Left forelimb (tissue), 1 donor: ENCODE measurements around the gene MLLT1.
A peak's percentile ranks its signal among the peaks of the same experiment; 100 is the strongest.

Experiments
- DNase-seq: peaks from one replicate; pipeline ENCODE4 v3.0.0-alpha.2; 2018; ENCODE audit warnings: low spot score

Gene MLLT1

DNA sequence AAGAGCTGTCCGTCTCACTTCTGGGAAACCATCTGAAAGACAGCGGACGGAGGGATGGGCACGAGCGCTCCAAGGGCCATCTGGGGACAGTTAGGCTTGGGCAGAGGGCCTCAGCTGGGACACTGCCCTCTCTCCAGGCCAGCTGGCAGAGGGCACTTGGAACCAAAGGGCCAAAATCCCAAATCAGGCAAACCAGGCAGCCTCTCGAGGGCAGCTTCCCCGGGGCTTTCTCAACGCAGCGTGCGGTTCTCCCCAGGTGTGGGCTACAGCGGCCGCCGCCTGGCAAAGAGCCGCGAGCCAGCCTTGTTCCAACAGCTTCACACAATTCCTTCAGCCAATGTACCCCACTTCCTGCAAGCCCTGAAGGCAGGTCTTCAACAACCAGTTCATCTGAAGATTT lies 5.0 kb downstream of the MLLT1 start:
- no peak for DNase-seq

DNA sequence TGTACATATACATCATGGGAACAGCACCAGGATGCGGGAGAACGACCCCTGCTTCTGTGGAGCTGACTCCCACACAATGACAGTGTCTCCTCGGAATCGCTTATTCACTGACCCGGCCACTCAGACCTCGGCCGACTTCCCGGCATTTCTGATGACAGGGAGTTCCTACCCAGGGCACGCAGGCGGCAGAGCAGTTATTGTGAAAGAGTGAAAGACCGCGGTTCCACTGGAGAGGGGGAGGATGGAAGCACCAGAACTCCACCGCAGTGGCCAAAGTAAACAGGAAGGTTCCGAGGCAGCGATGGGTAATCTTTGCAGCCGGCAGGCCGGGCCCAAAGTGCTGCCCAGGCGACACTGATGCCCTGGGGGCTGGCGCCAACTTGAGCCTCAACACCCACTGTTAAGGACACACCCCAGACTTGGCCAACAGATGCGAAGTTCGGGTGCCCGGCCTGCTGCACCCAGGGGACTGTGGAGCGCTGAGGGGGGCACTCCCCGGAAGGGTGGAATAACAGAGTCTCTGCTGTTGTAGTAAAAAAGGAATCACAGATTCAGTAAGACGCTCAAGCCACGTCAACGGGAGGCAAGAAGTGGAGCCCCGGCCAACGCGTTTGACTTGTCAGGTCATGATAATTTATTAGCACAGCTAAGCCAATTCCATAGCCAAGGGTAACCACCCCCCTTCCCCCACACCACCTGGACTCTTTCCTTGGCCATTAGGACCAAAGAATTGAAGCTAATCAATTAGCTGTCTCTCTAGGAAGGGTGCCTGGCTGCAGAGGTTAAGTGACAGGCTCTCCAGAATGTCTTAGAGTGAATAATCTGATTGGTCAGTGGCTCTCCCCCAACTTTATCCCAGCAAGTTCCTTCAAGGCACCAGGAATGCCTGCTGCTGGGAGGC lies 5.8 kb downstream of the MLLT1 start:
- DNase-seq: no peak

DNA sequence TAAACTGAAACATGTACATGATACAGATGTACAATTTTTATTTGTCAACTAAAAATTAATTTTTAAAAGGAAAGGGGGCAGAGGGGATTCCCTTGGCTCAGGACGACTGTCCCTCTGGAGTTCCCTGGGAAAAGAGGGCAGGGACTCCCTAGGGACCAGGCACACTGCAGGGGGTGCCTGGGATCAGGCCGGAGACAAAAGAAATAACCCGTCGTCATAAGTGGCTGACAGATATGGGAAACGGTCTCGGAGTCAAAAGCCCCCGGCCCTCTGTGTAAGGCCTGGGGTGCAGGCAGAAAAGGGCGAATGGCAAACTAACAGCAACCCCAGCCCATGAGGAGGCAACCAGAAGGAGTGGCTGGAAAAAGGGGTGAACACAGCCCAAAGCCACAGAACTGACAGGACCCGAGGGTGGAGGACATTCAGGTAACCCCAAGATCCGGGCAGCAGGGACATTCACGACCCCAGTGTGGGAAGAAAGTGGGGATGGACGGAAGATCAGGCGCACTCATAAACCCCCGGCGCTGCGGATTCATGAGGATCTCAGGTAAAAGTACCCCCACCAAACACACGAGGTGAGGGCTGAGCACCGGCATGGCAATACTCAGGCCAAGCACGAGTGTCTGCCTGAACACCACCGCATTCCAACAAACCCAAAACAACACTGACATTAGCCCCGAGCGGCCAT lies 6.7 kb downstream of the MLLT1 start:
- no peak for DNase-seq

DNA sequence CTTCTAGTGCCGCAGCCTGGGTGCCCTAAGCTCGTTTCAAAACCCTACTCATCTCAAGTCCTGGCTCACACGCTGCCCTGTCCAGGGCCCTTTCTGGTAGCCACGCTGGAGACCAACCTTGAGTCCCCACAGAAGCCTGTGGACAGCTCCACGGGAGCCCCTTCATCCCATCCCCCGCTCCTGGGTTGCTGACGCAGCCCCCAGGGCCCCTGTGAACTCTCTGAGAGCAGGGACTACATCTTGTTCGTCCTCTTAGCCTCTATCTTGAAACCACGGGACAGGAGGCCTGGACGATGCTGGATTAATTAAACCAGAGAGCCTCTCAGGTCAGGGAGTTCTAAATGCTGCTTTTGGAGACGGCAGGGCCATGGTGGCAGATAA lies 7.4 kb downstream of the MLLT1 start:
- no peak for DNase-seq

DNA sequence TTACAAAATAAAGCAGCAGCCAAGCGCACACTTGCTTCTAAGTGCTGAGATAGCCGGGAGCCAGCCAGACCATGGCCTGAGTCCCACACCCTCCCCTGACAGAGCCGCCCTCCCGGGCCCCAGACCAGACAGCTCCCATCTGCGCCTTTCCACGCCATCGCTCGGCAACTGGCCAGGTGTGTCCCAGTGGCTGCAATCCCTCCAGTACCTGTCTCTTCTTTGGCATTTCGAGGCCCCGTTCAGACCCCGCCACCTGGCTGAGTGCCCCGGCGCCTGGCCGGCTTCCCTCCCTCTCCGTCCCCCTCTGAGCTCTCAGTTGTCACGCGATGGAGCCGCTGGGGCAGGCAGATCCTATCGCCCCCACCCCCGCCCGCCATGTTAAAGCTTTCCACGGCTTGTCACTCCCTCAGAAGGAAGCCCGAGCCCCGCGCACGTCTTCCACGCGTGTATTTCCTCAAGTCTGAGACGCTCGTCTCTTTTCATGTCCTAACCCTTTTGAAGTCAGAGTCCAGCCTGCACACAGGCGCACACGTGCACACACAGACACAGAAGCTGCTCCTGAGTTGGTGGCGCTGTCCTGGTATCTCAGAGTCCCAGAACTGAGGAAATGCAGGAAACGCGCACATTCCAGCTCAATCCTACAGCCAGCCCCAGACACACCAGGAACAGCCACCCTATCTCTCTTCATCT lies 7.9 kb downstream of the MLLT1 start:
- DNase-seq: peak; percentile 79

DNA sequence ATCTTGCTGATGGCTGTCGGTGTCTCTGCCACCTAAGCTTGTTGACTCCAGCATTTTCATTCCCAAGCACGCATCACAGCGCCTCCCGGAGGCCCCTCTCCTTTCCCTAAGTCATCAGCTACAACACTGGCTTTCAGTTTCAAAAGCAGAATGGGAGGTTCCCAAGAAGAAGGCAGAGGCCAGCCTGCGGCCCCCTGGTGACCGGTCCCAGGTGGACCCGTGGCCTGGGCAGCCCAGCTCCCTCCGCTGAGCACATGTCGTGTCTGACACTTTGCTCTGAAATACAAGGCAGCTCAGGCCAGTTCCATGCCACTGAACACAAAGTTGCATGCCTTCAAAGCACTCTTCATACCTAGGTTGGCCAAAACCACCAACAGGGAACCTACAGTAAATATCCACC lies 8.5 kb downstream of the MLLT1 start:
- no peak for DNase-seq

DNA sequence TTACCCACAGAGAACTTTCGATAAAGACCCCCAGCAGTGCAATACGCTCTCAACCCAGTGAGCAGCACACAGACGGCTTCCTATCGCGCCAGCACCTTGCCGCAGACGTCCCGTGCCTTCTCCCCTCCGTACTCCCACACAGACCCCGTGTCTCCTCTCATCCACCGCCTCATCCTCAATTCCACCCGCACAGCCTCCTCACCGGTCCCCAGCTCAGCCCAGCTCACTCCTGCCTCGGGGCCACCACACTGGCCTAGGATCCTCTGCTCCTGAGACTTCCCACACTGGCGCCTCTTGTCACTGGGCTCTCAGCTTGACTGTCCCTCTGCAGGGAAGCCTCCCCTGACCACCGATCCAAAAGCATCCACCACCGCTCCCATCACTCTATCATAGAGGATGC lies 9.0 kb downstream of the MLLT1 start:
- no peak for DNase-seq

DNA sequence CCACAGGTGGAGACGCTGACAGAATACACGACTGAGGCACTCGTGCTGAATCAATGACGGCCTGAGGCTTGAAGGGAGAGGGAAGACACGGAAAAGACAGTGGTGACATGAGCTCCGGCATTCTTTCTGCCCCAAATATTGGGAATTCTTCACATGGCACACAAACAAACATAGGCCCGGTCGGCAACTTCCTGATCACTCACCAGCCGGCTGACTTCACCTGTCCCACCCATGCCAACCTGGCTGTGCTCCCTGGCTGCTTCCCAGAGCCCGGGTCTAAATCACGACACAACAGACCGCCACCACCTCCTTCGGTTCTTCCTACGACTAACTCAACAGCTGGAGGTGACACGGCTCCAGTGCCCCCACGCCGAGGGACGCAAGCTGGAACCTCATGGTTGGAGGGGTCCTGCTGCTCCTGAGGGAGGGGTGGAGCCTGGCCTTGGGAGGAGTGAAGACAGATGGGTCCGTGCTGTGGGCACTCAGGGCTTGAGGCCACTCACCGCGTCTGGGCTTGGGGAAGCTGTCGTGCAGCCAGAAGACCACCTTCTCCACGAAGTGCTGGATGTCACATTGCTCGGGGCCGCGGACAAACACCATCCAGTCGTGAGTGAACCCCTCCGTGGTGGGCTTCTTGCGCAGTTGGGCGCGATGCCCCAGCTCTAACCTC lies 9.6 kb downstream of the MLLT1 start:
- no peak for DNase-seq

DNA sequence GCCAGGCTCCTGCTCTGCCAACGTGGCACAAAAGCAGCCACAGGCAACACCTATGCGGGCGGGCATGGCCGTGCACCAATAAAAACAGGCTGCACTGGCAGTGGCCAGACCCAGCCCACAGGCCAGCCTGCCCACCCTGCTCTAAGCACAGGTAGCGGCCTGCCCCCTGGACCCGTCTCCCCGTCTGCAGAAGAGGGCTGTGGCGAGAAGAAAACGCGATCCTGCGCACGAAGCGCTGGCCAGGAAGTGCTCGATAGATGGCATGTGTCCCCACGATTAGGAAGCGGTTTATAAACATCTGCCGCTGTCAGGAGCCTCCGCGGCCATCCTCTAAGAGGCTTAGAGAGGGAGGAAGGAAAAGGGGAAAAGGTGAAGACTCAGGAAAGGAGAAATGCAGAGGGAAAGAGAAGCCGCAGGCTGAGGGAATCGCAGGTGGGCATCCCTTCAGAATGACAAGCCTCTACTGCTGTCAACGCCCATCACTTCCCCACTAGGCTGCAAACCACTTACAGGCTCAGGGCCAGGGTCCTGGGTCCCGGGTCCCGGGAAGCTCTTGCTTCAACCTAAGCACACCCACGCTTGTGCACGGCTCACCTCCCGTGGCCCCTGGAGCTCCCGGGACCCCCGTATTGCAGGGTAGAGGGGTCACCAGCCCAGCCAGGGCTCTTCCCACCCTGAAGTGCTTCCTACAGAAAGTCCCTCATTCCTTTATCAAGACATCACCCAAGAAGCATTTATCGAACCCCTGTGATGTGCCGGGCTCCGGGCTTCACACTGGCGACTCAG lies 10.5 kb downstream of the MLLT1 start:
- no peak for DNase-seq

DNA sequence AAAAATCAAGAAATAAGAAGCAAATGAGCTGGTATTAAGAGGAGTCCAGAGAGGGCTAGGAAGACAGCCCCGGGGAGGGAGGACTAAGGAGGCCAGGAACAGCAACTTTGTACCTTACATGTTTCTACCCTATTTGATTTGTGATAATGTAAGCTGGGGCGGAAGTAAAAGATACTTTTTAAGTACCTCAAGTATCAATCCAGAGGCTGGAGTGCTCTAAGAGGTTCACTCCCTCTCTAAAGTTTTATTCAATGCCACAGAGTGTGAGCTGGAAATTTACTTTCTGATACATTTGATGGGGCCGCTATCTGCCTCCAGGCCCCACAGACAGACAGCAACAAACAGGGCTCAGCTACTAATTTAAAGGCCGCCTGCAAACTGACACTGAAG lies 11.4 kb downstream of the MLLT1 start:
- DNase-seq: no peak

DNA sequence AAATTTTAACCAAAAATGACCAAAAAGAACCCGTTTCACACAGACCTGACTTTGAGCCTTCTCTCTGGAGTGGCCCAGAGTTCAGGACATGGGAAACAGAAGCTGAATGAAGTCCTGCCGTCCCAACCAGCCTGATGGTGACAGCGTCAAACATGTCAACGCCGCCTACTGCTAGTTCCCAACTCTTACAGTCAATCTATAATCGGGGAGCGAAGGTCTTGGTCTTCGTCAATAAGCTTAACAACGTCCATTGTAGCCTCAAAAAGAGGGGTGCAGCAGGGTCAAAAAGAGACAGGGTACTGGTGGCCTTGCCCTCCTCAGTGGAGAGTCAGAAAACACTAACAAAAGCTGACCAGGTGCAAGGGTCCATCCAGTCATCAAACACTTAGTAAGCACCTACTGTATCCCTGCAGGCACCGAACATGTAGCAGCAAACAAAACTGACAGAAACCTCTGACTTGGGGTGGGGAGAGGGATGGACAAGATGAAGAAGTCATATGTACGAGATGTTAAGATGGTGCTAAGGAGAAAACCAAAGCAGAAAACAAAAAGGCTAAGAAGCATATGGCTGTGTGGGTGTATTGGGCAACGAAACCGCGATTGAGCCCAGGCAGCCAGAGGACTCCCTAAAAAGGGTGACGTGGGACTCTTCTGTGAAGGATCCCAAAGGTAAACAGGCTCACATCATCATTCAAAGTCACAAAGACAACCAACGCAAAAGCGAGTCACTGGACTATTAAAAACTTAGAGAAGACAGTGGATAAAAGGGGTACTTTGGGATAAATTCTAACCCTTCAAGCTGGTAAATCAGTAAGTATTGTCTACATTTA lies 12.0 kb downstream of the MLLT1 start:
- DNase-seq: no peak

DNA sequence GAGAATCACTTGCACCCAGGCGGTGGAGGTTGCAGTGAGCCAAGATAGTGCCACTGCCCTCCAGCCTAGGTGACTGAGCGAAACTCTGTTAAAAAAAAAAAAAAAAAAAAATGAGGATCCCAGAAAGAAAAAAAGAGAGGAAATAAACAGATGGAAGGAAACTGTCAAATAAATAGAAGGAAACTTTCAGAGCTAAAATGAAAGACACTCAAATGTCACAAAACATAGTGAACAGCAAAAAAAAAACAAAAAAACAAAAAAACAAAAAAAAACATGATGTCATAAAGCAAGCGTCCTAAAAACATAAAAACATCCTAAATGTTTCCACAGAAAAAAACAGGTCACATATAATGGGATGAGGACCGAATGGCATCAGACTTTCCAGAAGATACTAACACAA lies 15.0 kb downstream of the MLLT1 start:
- no peak for DNase-seq

DNA sequence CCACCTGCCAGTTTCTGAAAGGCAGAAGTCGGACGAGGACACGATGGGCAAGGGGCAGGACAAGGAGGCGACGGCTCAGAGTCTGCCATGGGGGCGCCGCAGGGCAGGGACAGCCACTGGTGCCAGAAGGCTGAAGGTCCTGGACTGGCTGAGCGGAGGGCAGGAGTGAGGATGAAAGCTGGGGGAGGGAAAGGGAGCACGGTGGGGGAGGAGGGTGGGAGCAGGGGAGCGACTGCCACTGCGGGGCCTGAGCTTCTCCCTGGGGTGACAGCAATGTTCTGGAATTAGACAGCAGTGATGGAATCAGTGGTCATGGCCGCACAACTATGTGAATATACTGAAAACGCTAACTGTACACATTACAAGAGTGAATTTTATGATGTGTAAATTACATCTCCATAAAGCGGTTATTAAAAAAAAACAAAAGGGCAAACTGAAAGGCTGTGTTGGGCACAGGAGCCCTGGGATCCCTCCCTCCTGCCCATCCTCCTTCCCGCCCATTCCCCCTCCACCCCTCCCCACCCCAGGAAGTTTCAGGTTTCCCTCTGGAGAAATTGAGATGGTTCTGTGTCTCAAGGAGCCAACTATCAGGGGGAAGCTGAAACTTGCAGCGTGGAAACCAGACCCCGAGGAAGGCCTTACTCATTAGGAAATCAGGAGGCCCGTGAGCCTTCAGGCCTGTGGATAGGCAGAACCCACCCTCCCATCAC lies 15.9 kb downstream of the MLLT1 start:
- no peak for DNase-seq

DNA sequence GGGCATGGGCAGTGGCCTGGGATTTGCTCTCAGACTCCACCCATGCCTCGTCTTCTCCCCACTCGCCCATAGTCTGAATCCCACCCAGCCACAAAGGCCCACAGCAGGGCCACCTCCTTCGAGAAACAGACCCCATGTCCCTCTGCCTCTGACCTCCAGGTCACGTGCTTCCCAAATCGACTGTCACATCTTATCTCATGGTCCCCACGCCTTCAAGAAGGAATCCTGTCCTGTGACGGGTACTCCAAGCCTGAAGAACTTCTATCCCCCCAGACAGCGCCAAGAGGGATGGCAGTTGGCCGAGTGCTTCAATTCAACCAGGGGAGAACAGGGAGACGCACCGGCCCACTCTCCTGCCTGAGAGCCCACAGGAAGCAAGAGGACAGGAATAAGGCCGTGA lies 16.5 kb downstream of the MLLT1 start:
- DNase-seq: no peak

DNA sequence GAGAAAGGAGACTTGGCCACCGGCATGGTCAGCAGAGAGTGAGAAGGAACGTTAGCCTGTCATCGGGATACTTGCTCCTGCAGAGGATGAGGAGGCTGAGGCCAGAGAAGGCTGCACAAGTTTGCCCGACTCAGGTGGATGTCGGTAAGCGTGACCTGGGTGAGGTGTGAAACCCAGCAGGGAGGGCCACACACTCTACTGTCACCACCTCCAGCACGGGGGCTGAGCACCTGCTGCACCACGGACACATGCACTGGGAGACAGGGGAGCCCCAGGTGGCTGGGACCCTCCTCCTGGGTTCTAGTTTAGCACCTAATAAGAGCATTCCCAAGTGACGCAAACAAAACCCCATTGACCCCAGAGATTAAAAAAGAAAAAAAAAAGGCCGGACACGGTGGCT lies 17.3 kb downstream of the MLLT1 start:
- DNase-seq: no peak

DNA sequence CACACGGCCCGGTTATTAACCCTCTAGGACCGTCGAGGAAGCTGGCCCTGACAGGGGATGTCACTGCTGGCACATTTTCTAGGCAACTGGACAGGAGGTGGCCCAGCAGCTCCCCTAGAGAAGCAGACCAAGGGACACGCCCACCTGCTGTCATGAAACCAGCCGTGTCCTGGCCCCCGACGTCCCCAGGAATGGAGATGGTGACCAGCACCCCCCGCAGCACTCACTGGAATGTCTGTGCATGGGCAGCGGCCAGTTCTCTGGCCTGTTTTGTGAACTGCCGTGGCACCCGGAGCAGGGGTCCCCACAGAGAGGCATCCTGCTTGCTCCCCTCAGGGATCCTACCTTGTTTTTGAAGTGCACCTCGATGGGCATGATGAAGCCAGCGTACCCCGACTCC lies 17.9 kb downstream of the MLLT1 start:
- DNase-seq: no peak

DNA sequence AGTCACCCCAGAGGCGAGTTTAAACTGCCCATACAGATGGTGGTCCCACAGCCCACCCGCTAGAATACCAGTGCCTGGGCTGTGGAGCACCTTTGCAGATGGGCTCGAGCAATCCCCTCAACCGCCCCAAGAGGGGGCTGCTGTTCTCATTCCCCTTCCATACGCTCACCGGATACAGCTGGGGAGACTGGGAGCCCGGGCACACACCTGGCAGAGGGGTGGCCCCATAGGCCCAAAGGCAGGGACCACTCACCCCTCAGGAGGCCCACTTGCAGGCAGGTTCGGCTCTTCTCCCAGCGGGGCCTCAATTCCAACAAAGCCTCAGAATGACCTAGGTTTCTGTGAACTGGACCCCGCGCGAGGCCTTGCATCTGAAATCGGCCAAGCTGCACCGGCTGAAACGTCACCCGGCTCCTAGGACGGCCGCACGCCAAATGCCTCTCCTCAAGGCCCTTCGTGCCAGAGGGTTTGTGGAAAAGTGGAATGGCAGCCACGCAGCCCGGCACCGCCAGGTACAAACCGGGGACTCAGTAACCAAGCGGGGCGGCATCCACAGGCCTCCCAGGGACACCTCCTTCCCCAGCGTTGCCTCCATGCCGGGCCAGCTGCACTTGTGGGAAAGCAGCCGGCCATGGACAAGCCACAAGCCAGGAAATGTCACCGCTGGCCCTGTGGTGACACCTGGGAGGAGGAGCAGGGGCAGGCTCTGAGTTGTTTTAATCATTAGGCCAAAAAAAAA lies 18.7 kb downstream of the MLLT1 start:
- DNase-seq: no peak

DNA sequence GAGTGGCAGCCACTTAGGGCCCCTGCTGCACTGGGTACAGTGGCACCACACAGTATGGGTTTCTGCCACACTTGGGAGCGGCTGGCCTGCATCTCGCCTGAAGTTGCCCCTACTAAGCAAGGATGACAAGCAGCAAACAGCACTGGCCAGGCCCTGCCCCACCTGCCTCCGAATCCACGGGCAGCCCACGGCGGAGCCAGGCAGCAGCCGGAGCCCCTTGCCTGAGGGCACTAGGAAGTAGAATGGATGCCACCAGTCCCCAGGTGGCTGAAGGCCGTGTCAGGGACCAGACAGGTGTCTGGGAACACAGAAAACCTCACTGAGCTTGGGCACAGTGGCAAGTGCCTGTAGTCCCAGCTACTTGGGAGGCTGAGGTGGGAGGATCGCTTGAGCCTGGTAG lies 19.4 kb downstream of the MLLT1 start:
- no peak for DNase-seq

DNA sequence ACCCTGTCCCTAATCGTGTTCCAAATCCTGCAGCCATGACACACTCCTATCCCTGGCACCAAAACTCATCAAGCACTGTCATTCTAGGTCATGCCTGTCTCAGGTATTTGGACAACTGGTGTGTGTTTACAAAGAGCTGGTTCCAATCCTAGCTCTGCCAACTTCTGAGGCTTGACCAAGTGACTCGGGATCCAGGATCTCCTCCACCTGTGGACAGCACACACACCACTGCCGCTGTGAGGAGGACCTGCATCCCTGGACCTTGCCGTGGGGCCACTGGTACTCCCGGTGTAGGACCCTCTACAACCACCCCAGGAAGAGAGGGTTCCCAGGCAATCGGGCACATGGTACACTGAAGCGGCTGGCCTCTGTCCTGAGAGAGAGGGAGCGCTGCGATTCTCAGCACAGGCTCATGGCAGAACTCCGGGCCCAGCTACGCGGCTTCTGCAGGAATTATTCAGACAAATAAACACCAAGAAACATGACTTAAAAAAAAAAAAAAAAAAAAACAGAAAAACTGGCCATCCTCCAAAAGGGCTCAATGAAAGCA lies 20.4 kb downstream of the MLLT1 start:
- DNase-seq: no peak
